GM10266 (cell line): Measurements from ENCODE around the gene NOSTRIN.

Source experiments
- DNase-seq: peaks from one replicate; pipeline ENCODE4 v3.0.0; 2012; ENCODE audit errors: extremely low spot score
- TF ChIP-seq, protein P1 (sequence below): IDR thresholded peaks from 2 replicates; pipeline ENCODE4 v1.5.1; 2012; ENCODE audit warnings: mild to moderate bottlenecking, low read depth; ENCODE audit not compliant: control insufficient read depth, insufficient read depth; ENCODE audit errors: missing control alignments

Gene NOSTRIN

DNA sequence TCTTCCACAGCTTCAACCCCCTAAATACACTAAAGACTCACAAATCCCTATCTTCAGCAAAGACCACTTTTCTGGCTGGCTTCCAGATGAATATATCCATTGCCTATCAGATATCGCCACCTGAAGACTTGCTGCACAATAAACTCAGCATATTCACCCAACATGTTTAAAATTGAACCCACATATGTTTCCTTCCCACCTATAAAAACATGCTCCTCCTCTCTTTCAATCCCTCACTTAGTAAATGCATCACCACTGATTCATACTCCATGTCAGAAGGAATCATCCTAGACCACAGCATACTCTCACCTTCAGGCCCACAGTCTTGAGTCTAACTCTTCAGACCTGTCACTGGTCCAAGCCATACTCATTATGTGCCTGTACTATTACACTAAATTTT is 82.5 kb downstream of the NOSTRIN start:
- DNase-seq: no peak
- TF ChIP-seq, protein P1, sequence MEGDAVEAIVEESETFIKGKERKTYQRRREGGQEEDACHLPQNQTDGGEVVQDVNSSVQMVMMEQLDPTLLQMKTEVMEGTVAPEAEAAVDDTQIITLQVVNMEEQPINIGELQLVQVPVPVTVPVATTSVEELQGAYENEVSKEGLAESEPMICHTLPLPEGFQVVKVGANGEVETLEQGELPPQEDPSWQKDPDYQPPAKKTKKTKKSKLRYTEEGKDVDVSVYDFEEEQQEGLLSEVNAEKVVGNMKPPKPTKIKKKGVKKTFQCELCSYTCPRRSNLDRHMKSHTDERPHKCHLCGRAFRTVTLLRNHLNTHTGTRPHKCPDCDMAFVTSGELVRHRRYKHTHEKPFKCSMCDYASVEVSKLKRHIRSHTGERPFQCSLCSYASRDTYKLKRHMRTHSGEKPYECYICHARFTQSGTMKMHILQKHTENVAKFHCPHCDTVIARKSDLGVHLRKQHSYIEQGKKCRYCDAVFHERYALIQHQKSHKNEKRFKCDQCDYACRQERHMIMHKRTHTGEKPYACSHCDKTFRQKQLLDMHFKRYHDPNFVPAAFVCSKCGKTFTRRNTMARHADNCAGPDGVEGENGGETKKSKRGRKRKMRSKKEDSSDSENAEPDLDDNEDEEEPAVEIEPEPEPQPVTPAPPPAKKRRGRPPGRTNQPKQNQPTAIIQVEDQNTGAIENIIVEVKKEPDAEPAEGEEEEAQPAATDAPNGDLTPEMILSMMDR: no peak

DNA sequence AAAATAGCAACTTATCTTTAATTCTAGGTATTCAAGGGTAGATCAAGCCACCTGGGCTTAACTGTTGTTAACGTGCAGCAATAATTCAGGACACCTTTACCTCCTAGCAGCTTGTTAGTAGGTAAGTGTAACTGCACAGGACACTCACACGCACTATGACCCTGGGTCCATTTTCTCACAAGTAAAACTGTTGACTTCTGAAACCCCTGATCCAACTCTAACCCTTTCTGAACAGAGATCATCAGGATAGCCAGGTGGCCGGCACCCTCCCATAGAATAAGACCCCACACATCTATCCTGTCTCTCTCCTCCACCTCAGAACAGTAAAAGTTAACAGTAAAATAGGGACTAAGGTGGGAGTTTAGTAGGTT is 87.2 kb downstream of the NOSTRIN start:
- TF ChIP-seq, protein P1: no peak
- DNase-seq: no peak

DNA sequence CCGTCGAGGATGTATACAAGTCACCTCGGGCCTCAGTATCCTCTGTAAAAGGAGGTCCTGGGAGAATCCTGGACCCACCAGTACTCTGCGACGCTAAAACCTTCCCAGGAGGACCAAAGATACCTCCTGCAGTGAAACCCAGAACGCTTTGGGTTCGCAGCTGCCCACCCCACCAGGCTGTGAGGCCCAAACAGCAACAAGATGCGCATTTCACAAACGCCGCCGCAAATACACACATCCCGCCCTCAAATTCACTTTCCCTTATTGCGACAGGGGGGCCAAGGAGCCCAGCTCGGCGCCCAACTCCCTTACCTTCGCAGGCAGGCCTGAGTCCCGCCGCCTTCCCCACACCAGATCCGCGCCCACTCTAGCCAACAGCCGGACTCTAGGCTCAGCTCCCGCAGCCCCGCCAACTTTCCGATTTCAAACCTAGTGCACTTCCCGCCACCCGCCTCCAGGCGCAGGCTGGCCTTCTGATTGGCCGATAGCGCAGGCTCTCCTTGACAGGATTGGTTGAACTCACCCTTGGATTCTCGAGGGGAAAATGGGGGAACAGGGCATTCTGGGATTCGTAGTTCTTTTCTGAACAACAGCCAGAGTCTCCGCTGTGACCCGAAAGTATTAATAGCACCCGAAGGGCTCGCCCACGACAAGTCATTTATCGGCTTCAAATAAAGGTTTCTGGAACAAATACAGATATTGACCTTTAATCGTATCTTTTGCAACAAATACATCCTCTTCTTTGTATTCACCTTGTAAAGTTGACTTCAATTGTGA is 87.8 kb downstream of the NOSTRIN start, which contains the start of gene SPC25:
Gene SPC25, minus strand, starts transcription at position 425 of the 777 bp plus-strand sequence. CDS start 911 bp downstream, outside the sequence.
- peak; percentile 91 for DNase-seq
- TF ChIP-seq, protein P1: no peak

DNA sequence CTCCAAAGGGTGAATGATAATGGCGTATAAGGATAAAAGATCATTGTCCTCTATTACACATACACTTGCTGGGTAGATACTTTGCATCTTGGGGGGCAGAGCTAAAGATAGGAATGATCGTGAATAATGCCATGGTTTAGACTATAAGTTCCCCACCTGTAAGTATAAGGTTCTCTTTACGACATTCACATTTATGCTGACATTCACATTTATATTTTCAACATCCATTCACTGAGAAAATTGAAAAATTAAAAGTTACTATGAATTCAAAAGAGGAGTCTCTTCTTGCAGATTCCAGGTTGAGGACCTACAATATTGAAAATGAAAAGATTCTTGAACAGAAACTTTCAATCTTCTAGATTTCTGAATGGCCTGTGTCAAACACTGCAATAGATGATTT is 89.9 kb downstream of the NOSTRIN start:
- no peak for DNase-seq
- TF ChIP-seq, protein P1: no peak

DNA sequence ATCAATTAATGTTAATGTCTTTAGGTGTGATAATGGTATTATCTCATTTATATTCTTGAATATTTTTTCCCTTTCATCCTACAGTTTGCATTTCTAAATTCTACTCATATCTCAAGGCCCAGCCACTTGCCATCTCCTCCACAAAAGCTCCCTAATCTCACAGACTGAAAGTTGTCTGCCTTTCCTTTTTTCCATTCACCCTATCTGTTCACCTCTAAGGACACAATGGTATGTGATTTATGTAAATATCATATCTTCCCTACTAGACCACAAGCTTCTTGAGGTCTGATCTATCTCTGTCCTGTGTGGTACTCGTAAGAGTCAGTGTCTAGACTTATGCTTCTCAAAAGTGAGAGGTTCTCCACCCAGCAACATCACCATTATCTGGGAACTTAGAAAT is 91.7 kb downstream of the NOSTRIN start:
- TF ChIP-seq, protein P1: no peak
- DNase-seq: no peak

DNA sequence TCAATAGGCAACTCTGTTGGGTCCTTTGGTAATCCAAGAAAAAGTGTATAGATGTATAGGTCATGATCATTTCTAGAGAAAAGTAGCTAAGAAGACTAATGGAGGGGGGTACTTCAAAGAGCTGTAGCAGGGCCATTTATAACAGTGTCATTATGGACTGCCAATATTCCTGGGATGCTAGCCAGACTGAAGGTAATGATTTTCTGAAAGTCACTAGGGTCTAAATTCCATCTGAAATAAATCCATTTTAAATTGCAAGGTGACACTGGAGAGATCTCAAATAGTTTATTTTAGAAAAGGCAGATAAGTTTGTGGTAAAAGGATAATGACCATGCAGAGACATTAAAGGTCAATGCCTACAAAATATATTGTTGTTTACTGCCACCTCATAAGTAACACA is 92.3 kb downstream of the NOSTRIN start:
- no peak for DNase-seq
- TF ChIP-seq, protein P1: no peak

DNA sequence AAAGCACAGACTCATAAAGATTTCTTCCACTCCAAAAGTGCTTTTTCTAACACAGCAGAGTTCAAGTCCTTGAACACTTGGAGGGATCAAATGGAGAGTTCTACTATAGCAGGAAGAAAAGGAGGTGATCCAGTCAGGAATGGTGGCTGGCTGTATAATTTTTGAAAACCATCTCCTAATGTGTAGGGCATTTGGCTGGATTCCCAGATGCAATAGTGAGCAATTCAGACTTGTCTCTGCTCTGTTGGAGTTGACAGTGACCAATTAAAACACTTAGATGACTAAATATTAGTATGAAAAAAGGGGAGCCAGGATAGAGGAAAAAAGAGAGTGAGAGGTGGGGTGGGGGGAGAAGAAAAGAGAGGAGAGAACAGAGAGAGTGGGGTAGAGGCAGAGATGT is 93.3 kb downstream of the NOSTRIN start:
- TF ChIP-seq, protein P1: no peak
- DNase-seq: no peak
